Right atrium auricular region (tissue), 2 donors: ENCODE data around the gene GFPT2. TPM values are rescaled to one million over a fixed set of nuclear protein-coding genes. Genes with fewer than 3 reads are reported as not detected.

Experiments
- DNase-seq: peaks from one replicate; pipeline ENCODE4 v3.0.0-alpha.2; 2019; ENCODE audit warnings: low spot score
- H3K27ac ChIP-seq, 2 donors: fragments of 200-600 bp; sonication (generic); 1 replicate in 1 of 2; 2 replicates in 1 of 2; pipeline ENCODE4 v1.5.1; 2016 to 2019
- H3K27me3 ChIP-seq, 2 donors: fragments of 200-600 bp; sonication (generic); one replicate each; pipeline versions ENCODE4 v1.5.1 to v1.6.0; 2017 to 2019
- H3K36me3 ChIP-seq: fragments of 200-600 bp; sonication (generic); one replicate; pipeline ENCODE4 v1.5.1; 2016
- H3K4me1 ChIP-seq, 2 donors: fragments of 200-600 bp; sonication (generic); one replicate each; pipeline versions ENCODE4 v1.5.1 to v1.6.0; 2017 to 2019
- H3K4me3 ChIP-seq, 2 donors: fragments of 200-600 bp; sonication (generic); 1 replicate in 1 of 2; 2 replicates in 1 of 2; pipeline ENCODE4 v1.5.1; 2017 to 2019; ENCODE audit warnings: mild to moderate bottlenecking in 1 of 2, moderate library complexity in 1 of 2
- H3K9me3 ChIP-seq, 2 donors: fragments of 200-600 bp; sonication (generic); one replicate each; pipeline ENCODE4 v1.5.1; 2019
- CTCF ChIP-seq, 2 donors: fragments of 200-600 bp; sonication (generic); IDR thresholded peaks; one replicate each; pipeline ENCODE4 v1.5.1; 2019; ENCODE audit warnings: antibody characterized with exemption in 2 of 2
- total RNA-seq, 2 donors: library from RNA; depleted of rRNA; stranded (reverse); fragments of >200 nt; gene quantifications; one replicate each; pipeline ENCODE4 v1.1.0, GENCODE V29; 2016

GFPT2 gene
- total RNA-seq, 2 donors from 2014 or later = 25.4 to 27.2 TPM

DNA sequence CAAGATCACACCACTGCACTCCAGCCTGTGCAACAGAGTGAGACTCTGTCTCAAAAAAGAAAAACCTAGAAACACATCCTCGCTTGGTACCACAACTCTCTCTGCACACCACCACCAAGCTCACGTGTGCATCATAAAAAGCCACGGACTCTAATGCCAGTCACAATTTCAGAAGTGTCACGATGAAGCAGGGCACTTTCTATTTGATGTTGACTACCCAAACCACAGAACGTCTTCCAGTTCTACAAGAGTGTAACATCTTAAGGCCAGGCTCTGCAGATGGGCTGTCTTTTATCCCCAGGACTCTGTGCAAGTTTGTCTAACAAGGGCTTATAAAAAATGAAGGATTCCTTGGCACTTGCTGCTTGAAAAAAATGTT, 22.9 kb downstream of the GFPT2 start:
- no peak overlapping the region for H3K4me3 ChIP-seq
- no peak for DNase-seq
- no peaks in the 10 kb centered on the region for H3K27me3 ChIP-seq
- TF ChIP-seq CTCF (IDR thresholded peaks at IDR 0.05) = no peak
- H3K9me3 ChIP-seq = no peaks in the 10 kb centered on the region
- peaks cover 0 to 30% of the 10 kb centered on the region in 2 donors for H3K4me1 ChIP-seq
- H3K36me3 ChIP-seq = peaks cover 6% of the 10 kb centered on the region
- H3K27ac ChIP-seq = peak overlapping the region; percentile 48 to 62

DNA sequence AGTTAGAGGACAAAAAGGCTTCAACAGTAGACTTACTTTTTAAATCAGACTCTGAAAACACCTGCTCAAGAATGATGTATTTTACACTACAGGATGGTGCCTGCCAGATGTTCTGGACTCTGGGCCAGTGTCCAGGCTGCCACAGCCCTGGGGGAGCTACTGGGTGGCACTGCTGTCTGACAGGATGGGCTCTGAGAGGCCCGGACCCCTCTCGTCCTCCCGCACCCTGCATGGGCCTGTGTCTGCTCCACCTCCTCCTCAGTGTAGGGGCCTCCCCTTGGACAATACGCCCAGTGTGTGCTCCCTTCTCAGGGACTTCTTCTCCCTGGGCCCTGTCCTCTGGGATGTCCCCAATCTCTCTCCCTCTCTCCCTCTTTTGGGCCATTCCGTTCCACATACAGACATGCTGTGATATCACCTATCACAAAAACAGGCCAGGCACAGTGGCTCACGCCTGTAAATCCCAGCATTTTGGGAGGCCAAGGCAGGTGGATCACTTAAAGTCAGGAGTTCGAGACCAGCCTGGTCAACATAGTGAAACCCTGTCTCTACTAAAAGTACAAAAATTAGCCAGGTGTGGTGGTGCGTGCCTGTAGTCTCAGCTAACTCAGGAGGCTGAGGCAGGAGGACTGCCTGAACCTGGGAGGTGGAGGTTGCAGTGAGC, 23.4 kb downstream of the GFPT2 start:
- H3K9me3 ChIP-seq = no peaks in the 10 kb centered on the region
- no peaks in the 10 kb centered on the region for H3K27me3 ChIP-seq
- peaks cover 0 to 30% of the 10 kb centered on the region in 2 donors for H3K4me1 ChIP-seq
- TF ChIP-seq CTCF (IDR thresholded peaks at IDR 0.05) = no peak
- peaks cover under 1% of the 10 kb centered on the region for H3K36me3 ChIP-seq
- peak overlapping the region; percentile 48 to 62 for H3K27ac ChIP-seq
- DNase-seq = no peak
- no peak overlapping the region for H3K4me3 ChIP-seq

DNA sequence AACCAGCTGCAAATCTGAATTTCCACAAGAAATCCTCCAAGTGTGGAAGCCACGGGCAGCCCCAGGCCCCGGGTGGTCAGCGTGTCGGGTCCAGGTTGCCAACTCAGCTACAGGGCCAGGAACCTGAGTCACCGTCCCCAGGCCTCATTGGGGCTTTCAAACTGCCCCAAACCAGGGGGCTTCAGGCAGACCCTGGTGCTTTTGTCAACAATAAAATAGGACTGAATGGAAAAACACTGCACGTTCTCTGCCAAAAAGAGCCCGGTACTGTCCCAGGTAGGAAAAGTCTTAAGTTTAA, 24.0 kb downstream of the GFPT2 start:
- Histone ChIP-seq H3K27me3 (no peaks in the 10 kb centered on the region), H3K36me3 (peaks cover 7% of the 10 kb centered on the region), H3K27ac (peak overlapping the region in 1 of 2 donors; percentile 62), H3K9me3 (no peaks in the 10 kb centered on the region), H3K4me1 (peaks cover 0 to 30% of the 10 kb centered on the region in 2 donors), H3K4me3 (no peak overlapping the region)
- DNase-seq = no peak
- TF ChIP-seq CTCF (IDR thresholded peaks at IDR 0.05) = no peak

GRCh38 chr5:180328296-180329137, 24.6 kb downstream of the GFPT2 start:
- H3K36me3 ChIP-seq = peaks cover 7% of the 10 kb centered on the region
- no peak overlapping the region for H3K4me3 ChIP-seq
- peak; percentile 84 for DNase-seq
- H3K9me3 ChIP-seq = no peaks in the 10 kb centered on the region
- H3K4me1 ChIP-seq = peaks cover 0 to 25% of the 10 kb centered on the region in 2 donors
- H3K27ac ChIP-seq = peak overlapping the region in 1 of 2 donors; percentile 62
- H3K27me3 ChIP-seq = no peaks in the 10 kb centered on the region
- peak; percentile 46 to 76 for TF ChIP-seq CTCF (IDR thresholded peaks at IDR 0.05)

GRCh38 chr5:180326989-180327565, 26.1 kb downstream of the GFPT2 start:
- H3K4me1 ChIP-seq = peaks cover 0 to 11% of the 10 kb centered on the region in 2 donors
- H3K36me3 ChIP-seq = peaks cover 7% of the 10 kb centered on the region
- no peaks in the 10 kb centered on the region for H3K27me3 ChIP-seq
- no peak overlapping the region for H3K27ac ChIP-seq
- no peak overlapping the region for H3K4me3 ChIP-seq
- TF ChIP-seq CTCF (IDR thresholded peaks at IDR 0.05) = no peak
- no peaks in the 10 kb centered on the region for H3K9me3 ChIP-seq
- DNase-seq = no peak
